ENCODE results near the gene WLS. TPM values are rescaled to one million over a fixed set of nuclear protein-coding genes. Genes with fewer than 3 reads are reported as not detected.

The WLS gene
- total RNA-seq, 1 donor from 2014 or later, result 187 TPM

DNA sequence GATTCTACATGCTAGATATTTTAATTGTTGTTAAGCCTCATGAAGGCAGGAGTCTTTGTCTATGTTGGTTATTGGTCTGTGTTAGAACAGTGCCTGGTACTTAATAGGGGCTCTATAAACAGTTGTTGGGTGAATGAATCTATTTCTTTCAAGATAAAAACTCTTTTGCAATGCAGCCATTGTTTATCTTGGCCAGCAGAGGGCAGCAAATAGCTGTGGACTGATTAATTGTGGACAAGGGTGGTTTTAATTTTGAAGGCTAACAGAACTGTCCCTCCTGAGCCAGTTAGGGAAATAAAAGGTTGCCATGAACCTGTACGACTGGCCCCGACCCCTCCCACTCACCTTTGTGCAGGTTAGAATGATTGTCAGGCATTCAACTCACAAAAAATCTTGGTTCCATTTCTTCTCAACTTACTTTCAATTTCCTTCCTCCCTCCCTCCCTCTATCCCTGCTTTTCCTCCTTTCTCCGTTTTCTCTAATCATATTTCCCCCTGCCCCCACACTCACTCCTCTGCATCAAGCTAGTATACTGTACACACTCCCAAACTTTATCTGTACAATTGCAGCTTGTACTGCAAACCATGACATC lies 115.6 kb downstream of the WLS start:
- peaks cover 28% of the 10 kb centered on the region for H3K4me1 ChIP-seq (ENCODE audit: insufficient read depth, low read length)
- no peaks in the 10 kb centered on the region for H3K27me3 ChIP-seq (ENCODE audit: insufficient read depth, low read length)
- no peak overlapping the region for H3K4me3 Mint-ChIP-seq (ENCODE audit: unreplicated experiment)
- no peak overlapping the region for H3K27ac Mint-ChIP-seq (ENCODE audit: unreplicated experiment)
- H3K36me3 ChIP-seq (ENCODE audit: insufficient read depth, low read length), result peaks cover 8% of the 10 kb centered on the region
- peaks cover 19% of the 10 kb centered on the region for H3K4me1 Mint-ChIP-seq (ENCODE audit: low read depth, unreplicated experiment)
- H3K4me2 ChIP-seq (ENCODE audit: low read length), result no peak overlapping the region
- DNase-seq (ENCODE audit: low read depth) (no peak), FAIRE-seq (no peak)
- TF ChIP-seq EZH2 (IDR thresholded peaks at IDR 0.05; ENCODE audit: insufficient read depth, low read length), result no peak
- TF ChIP-seq, protein P1, sequence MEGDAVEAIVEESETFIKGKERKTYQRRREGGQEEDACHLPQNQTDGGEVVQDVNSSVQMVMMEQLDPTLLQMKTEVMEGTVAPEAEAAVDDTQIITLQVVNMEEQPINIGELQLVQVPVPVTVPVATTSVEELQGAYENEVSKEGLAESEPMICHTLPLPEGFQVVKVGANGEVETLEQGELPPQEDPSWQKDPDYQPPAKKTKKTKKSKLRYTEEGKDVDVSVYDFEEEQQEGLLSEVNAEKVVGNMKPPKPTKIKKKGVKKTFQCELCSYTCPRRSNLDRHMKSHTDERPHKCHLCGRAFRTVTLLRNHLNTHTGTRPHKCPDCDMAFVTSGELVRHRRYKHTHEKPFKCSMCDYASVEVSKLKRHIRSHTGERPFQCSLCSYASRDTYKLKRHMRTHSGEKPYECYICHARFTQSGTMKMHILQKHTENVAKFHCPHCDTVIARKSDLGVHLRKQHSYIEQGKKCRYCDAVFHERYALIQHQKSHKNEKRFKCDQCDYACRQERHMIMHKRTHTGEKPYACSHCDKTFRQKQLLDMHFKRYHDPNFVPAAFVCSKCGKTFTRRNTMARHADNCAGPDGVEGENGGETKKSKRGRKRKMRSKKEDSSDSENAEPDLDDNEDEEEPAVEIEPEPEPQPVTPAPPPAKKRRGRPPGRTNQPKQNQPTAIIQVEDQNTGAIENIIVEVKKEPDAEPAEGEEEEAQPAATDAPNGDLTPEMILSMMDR (IDR thresholded peaks at IDR 0.05; ENCODE audit: insufficient read depth, low read depth, low read length), result peak; percentile 93
- peaks cover 11% of the 10 kb centered on the region for H4K20me1 ChIP-seq (ENCODE audit: insufficient read depth, low read length)
- no peak overlapping the region for H3K27ac ChIP-seq (ENCODE audit: low read depth, low read length)
- H2AFZ ChIP-seq (ENCODE audit: low read depth, low read length), result no peak overlapping the region
- no peaks in the 10 kb centered on the region for H3K9me3 Mint-ChIP-seq (ENCODE audit: unreplicated experiment)
- no peaks in the 10 kb centered on the region for H3K27me3 Mint-ChIP-seq (ENCODE audit: low read depth, unreplicated experiment)
- H3K79me2 ChIP-seq (ENCODE audit: insufficient read depth, low read length), result no peaks in the 10 kb centered on the region
- peaks cover 7% of the 10 kb centered on the region for H3K36me3 Mint-ChIP-seq (ENCODE audit: low read depth, unreplicated experiment)
- H3K9me3 ChIP-seq (ENCODE audit: insufficient read depth, low read depth, low read length), result no peaks in the 10 kb centered on the region
- H3K9ac ChIP-seq (ENCODE audit: low read length), result no peak overlapping the region
- no peak overlapping the region for H3K4me3 ChIP-seq (ENCODE audit: insufficient read depth, low read depth, low read length)

DNA sequence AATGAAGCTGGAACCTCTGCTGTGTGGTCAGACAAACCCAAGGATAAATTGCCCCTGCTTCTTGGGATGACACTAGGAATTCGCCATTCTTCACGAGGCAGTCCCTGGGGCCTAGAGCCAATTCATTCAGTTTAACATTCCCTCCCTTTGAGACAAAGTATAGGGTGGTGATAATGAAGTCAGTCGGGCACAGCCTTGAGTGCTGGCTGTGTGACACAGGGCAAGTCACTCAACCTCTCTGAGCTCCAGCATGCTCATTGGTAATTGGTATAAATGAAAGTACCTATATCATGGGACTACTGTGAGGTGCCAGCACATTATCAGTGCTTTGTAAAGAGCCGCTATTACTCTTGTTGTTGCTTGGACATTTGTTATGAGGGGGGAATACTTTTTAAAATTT lies 117.0 kb downstream of the WLS start:
- H3K4me2 ChIP-seq (ENCODE audit: low read length), result no peak overlapping the region
- no peak overlapping the region for H3K27ac ChIP-seq (ENCODE audit: low read depth, low read length)
- Mint-ChIP-seq H3K27ac (ENCODE audit: unreplicated experiment) (no peak overlapping the region), H3K27me3 (ENCODE audit: low read depth, unreplicated experiment) (no peaks in the 10 kb centered on the region), H3K9me3 (ENCODE audit: unreplicated experiment) (no peaks in the 10 kb centered on the region), H3K36me3 (ENCODE audit: low read depth, unreplicated experiment) (peaks cover 2% of the 10 kb centered on the region), H3K4me1 (ENCODE audit: low read depth, unreplicated experiment) (peaks cover 16% of the 10 kb centered on the region), H3K4me3 (ENCODE audit: unreplicated experiment) (no peak overlapping the region)
- H3K27me3 ChIP-seq (ENCODE audit: insufficient read depth, low read length), result no peaks in the 10 kb centered on the region
- H4K20me1 ChIP-seq (ENCODE audit: insufficient read depth, low read length), result peaks cover 11% of the 10 kb centered on the region
- DNase-seq (ENCODE audit: low read depth), result no peak
- no peaks in the 10 kb centered on the region for H3K9me3 ChIP-seq (ENCODE audit: insufficient read depth, low read depth, low read length)
- H2AFZ ChIP-seq (ENCODE audit: low read depth, low read length), result no peak overlapping the region
- peaks cover 30% of the 10 kb centered on the region for H3K4me1 ChIP-seq (ENCODE audit: insufficient read depth, low read length)
- H3K9ac ChIP-seq (ENCODE audit: low read length), result no peak overlapping the region
- H3K79me2 ChIP-seq (ENCODE audit: insufficient read depth, low read length), result no peaks in the 10 kb centered on the region
- H3K36me3 ChIP-seq (ENCODE audit: insufficient read depth, low read length), result peaks cover 3% of the 10 kb centered on the region
- FAIRE-seq, result no peak
- no peak overlapping the region for H3K4me3 ChIP-seq (ENCODE audit: insufficient read depth, low read depth, low read length)
- no peak for TF ChIP-seq EZH2 (IDR thresholded peaks at IDR 0.05; ENCODE audit: insufficient read depth, low read length)
- TF ChIP-seq, protein P1 (IDR thresholded peaks at IDR 0.05; ENCODE audit: insufficient read depth, low read depth, low read length), result no peak

DNA sequence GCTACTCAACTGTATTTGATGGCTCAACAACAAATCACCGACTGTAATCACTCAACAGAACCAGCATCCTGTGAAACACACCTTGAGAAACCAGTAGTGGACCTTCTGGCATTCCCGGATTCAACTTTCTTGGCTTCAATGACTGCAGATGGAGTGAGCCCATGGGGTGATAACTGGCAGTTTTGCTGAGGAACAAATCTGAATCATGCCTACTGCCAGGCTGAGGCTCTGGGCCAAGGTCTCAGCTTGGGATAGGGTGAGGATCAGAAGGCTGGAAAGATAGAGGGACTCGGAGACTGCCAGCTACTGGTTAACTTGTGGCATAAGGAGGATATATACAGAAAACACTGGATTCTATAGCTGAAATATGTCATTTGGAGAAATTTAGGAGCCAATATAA lies 118.4 kb downstream of the WLS start:
- TF ChIP-seq, protein P1 (IDR thresholded peaks at IDR 0.05; ENCODE audit: insufficient read depth, low read depth, low read length), result no peak
- no peak for TF ChIP-seq EZH2 (IDR thresholded peaks at IDR 0.05; ENCODE audit: insufficient read depth, low read length)
- FAIRE-seq (no peak), DNase-seq (ENCODE audit: low read depth) (no peak)
- no peaks in the 10 kb centered on the region for H3K9me3 Mint-ChIP-seq (ENCODE audit: unreplicated experiment)
- no peak overlapping the region for H2AFZ ChIP-seq (ENCODE audit: low read depth, low read length)
- no peaks in the 10 kb centered on the region for H3K79me2 ChIP-seq (ENCODE audit: insufficient read depth, low read length)
- H3K4me3 ChIP-seq (ENCODE audit: insufficient read depth, low read depth, low read length), result no peak overlapping the region
- peaks cover 4% of the 10 kb centered on the region for H4K20me1 ChIP-seq (ENCODE audit: insufficient read depth, low read length)
- H3K4me2 ChIP-seq (ENCODE audit: low read length), result no peak overlapping the region
- H3K4me1 Mint-ChIP-seq (ENCODE audit: low read depth, unreplicated experiment), result peaks cover 16% of the 10 kb centered on the region
- no peaks in the 10 kb centered on the region for H3K27me3 Mint-ChIP-seq (ENCODE audit: low read depth, unreplicated experiment)
- peaks cover 2% of the 10 kb centered on the region for H3K36me3 Mint-ChIP-seq (ENCODE audit: low read depth, unreplicated experiment)
- H3K4me1 ChIP-seq (ENCODE audit: insufficient read depth, low read length), result peaks cover 29% of the 10 kb centered on the region
- H3K9me3 ChIP-seq (ENCODE audit: insufficient read depth, low read depth, low read length), result no peaks in the 10 kb centered on the region
- no peak overlapping the region for H3K27ac Mint-ChIP-seq (ENCODE audit: unreplicated experiment)
- no peak overlapping the region for H3K27ac ChIP-seq (ENCODE audit: low read depth, low read length)
- peaks cover 3% of the 10 kb centered on the region for H3K36me3 ChIP-seq (ENCODE audit: insufficient read depth, low read length)
- H3K4me3 Mint-ChIP-seq (ENCODE audit: unreplicated experiment), result no peak overlapping the region
- no peak overlapping the region for H3K9ac ChIP-seq (ENCODE audit: low read length)
- H3K27me3 ChIP-seq (ENCODE audit: insufficient read depth, low read length), result no peaks in the 10 kb centered on the region
